Muscle layer of colon (tissue), 2 donors: ENCODE measurements around the gene OR8D2.
"Not testable (repeated sequence)": the region's sequence is repeated elsewhere in the genome, so short reads cannot be mapped to it uniquely, and the experiment has no call there.

ENCODE experiments used
- H3K27ac ChIP-seq: one replicate; pipeline ENCODE4 v1.7.0; 2013; ENCODE audit warnings: low read depth, mild to moderate bottlenecking, low read length, moderate library complexity
- H3K27me3 ChIP-seq, 2 donors: one replicate each; pipeline ENCODE4 v1.7.0; 2013; ENCODE audit warnings: low read length in 2 of 2, mild to moderate bottlenecking in 2 of 2; ENCODE audit not compliant: insufficient read depth in 2 of 2, control insufficient read depth in 1 of 2
- H3K36me3 ChIP-seq: one replicate; pipeline ENCODE4 v1.7.0; 2013; ENCODE audit warnings: mild to moderate bottlenecking, low read length; ENCODE audit not compliant: insufficient read depth
- H3K4me1 ChIP-seq: one replicate; pipeline ENCODE4 v1.7.0; 2013; ENCODE audit warnings: mild to moderate bottlenecking, low read length; ENCODE audit not compliant: insufficient read depth
- H3K4me3 ChIP-seq, 2 donors: one replicate each; pipeline ENCODE4 v1.7.0; 2013; ENCODE audit warnings: low read length in 2 of 2, low read depth in 1 of 2, mild to moderate bottlenecking in 1 of 2, moderate library complexity in 1 of 2
- H3K9ac ChIP-seq: one replicate; pipeline ENCODE4 v1.7.0; 2013; ENCODE audit warnings: low read length
- H3K9me3 ChIP-seq: one replicate; pipeline ENCODE4 v1.7.0; 2013; ENCODE audit warnings: mild to moderate bottlenecking, low read length
- donor health status: abdominal sarcoma.
- donor health status: Adenocarcinoma of cecum.

OR8D2 gene

DNA sequence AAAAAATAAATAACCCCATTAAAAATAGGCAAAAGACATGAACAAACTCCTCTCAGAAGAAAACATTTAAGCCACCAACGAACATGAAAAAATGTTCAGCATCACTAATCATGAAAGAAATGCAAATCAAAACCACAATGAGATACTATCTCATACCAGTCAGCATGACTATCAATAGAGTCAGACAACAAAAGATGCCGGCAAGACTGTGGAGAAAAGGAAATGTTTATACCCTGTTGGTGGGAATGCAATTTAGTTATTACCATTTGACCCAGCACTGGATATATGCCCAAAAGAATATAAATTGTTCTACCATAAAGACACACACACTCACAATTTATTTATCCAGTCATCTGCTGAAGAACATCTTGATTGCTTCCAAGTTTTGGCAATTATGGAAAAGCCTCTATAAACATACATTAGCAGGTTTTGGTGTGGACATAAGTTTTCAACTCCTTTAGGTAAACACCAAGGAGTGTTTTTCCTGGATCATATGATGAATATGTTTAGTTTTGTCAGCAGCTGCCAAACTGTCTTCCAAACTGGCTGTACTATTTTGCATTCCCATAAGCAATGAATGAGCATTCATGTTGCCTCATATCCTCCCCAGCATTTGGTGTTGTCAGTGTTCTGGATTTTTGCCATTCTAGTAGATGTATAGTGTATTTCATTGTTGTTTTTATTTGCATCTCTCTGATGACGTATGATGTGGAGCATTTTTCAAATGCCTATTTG lies 34.2 kb downstream of the OR8D2 start:
- no peaks in the 10 kb centered on the region for H3K9me3 ChIP-seq
- H3K9ac ChIP-seq, result no peak overlapping the region
- no peaks in the 10 kb centered on the region for H3K4me1 ChIP-seq
- no peaks in the 10 kb centered on the region for H3K27me3 ChIP-seq
- H3K36me3 ChIP-seq, result no peaks in the 10 kb centered on the region
- H3K4me3 ChIP-seq, result no peak overlapping the region
- no peak overlapping the region for H3K27ac ChIP-seq

DNA sequence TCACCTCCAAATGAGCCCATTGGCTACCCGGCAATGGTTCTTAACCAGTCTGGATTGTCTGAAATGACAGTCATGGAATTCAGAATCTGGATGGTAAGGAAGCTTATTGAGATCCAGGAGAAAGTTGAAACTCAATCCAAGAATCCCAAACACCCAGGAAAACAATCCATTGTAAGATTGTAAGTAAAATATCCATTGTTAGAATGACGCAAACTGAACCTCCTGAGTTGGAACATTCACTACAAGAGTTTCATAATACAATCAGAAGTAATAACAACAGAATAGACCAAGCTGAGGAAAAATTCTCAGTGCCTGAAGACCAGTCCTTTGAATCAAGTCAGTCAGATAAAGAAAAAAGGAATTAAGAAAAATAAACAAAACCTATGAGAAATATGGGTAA lies 41.7 kb downstream of the OR8D2 start:
- H3K9me3 ChIP-seq, result no peaks in the 10 kb centered on the region
- no peak overlapping the region for H3K27ac ChIP-seq
- no peaks in the 10 kb centered on the region for H3K4me1 ChIP-seq
- no peak overlapping the region for H3K9ac ChIP-seq
- H3K27me3 ChIP-seq, result no peaks in the 10 kb centered on the region
- no peak overlapping the region for H3K4me3 ChIP-seq
- no peaks in the 10 kb centered on the region for H3K36me3 ChIP-seq

DNA sequence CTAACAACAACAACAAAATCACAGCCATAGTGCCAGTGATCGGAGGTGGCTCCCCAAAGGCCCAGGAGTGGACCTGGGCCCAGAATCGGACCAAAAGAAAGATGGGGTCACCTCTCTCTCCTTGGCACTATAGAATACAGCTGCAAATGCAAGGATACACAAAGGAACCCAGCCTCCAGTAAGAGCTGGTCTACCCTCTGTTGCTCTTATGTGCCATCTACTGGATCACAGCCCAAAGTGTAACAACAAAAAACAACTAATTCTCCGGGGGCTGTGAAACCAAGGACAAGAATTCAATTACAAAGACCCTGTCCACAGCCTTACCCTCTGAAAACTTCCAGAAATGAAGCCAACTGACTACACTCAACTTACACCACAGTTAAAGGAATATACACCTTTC lies 42.2 kb downstream of the OR8D2 start:
- Histone ChIP-seq H3K4me1 (no peaks in the 10 kb centered on the region), H3K27ac (no peak overlapping the region), H3K9me3 (no peaks in the 10 kb centered on the region), H3K27me3 (no peaks in the 10 kb centered on the region), H3K36me3 (no peaks in the 10 kb centered on the region), H3K4me3 (no peak overlapping the region), H3K9ac (no peak overlapping the region)

- no peaks in the 10 kb centered on the region for H3K9me3 ChIP-seq
- H3K36me3 ChIP-seq, result no peaks in the 10 kb centered on the region
- H3K4me1 ChIP-seq, result no peaks in the 10 kb centered on the region
- no peak overlapping the region for H3K27ac ChIP-seq
- H3K9ac ChIP-seq, result no peak overlapping the region
- no peak overlapping the region for H3K4me3 ChIP-seq
- H3K27me3 ChIP-seq, result no peaks in the 10 kb centered on the region
Observed at GRCh38 chr11:124277207-124277606, 42.8 kb downstream of the OR8D2 start.

DNA sequence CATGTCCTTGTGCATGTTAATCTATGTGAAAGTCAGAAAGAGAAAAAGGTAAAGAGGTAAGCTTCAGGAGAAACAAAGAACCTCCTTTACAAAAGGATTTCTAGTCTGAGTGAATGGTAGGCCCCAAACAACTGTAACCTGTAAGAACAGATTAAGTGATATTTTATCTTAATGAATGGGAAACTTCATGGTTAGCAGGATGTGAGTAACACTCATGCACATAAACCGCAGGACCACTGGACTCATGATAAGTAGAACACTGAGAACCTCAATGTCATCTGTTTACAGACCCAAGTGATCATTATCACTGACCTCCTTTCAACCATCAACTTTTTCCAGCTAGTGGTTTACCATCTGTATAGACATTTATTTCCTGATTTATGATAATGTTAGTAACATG lies 43.9 kb downstream of the OR8D2 start:
- H3K9me3 ChIP-seq, result no peaks in the 10 kb centered on the region
- no peak overlapping the region for H3K4me3 ChIP-seq
- no peak overlapping the region for H3K9ac ChIP-seq
- H3K4me1 ChIP-seq, result no peaks in the 10 kb centered on the region
- no peaks in the 10 kb centered on the region for H3K36me3 ChIP-seq
- H3K27me3 ChIP-seq, result no peaks in the 10 kb centered on the region
- no peak overlapping the region for H3K27ac ChIP-seq

GRCh38 chr11:124274000-124274399 lies 46.0 kb downstream of the OR8D2 start:
- Histone ChIP-seq H3K4me1 (no peaks in the 10 kb centered on the region), H3K27me3 (no peaks in the 10 kb centered on the region), H3K27ac (no peak overlapping the region), H3K36me3 (no peaks in the 10 kb centered on the region), H3K9me3 (no peaks in the 10 kb centered on the region), H3K4me3 (no peak overlapping the region), H3K9ac (no peak overlapping the region)

GRCh38 chr11:124270886-124271285 lies 49.1 kb downstream of the OR8D2 start:
- H3K27me3 ChIP-seq, H3K9ac ChIP-seq, H3K4me1 ChIP-seq, H3K36me3 ChIP-seq, H3K9me3 ChIP-seq, H3K27ac ChIP-seq, H3K4me3 ChIP-seq: not testable (repeated sequence)
